Rectal smooth muscle tissue (tissue), 1 donor: ENCODE measurements around the gene PHF21B.
"Not testable (repeated sequence)": the region's sequence is repeated elsewhere in the genome, so short reads cannot be mapped to it uniquely, and the experiment has no call there.

Source experiments
- H3K27ac ChIP-seq: one replicate; pipeline ENCODE4 v1.7.0; 2013; ENCODE audit warnings: low read depth, low read length, inconsistent platforms
- H3K27me3 ChIP-seq: one replicate; pipeline ENCODE4 v1.7.0; 2013; ENCODE audit warnings: low read length; ENCODE audit not compliant: control insufficient read depth, insufficient read depth
- H3K36me3 ChIP-seq: one replicate; pipeline ENCODE4 v1.7.0; 2013; ENCODE audit warnings: low read length; ENCODE audit not compliant: control insufficient read depth, insufficient read depth
- H3K4me1 ChIP-seq: one replicate; pipeline ENCODE4 v1.7.0; 2013; ENCODE audit warnings: low read length; ENCODE audit not compliant: control insufficient read depth, insufficient read depth
- H3K4me3 ChIP-seq: one replicate; pipeline ENCODE4 v1.7.0; 2013; ENCODE audit warnings: low read length
- H3K9ac ChIP-seq: one replicate; pipeline ENCODE4 v1.7.0; 2013; ENCODE audit warnings: low read length

PHF21B gene

DNA sequence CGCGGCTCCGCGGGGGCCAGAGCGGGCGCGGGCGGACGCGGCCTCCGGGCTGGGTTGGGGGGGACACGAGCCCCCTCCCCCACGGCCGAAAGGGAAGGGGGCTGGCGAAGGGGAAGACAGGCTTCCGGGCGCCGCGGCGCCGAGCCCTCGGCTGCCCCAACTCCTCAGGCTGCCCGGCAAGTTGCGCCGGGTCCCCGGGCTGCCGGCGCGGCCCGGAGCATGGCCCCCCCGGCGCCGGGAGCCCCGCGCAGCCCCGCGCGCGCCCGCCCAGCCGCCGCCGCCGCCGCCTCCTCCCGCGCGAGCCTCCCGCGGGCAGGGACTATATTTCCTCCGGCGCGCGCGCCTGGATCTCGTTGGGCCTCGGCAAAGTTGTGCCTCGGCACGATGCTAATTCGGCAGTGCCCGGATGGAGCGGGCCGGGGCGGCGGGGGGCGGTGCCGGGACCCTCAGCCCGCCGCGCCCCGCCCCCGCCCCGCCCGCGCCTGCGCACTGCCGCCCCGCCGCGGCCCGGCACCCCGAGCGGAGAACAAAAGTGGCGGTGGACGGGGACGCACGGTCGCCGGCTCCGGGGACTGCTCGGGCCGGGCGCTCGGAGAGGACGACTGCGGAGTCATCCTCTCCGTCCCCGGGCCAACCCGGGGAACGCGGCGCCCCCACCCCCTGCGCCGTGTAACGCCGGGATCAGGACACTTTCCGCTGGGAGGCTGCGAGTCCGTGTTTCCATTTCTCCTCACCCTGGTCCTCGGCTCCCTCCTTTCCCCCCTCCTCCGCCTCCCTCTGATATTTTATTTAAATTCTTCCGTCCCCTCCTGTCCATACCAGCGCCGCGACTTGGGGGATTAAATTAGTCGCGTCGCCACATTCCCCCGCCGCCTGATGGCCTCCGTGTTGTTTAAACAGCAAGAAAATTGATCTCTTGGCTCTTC, at the start of gene PHF21B:
Gene PHF21B, minus strand, starts transcription at position 400 of the 926 bp plus-strand sequence. CDS start 456 bp downstream, outside the sequence.
- Histone ChIP-seq H3K27ac (no peak within 1 kb of the TSS), H3K36me3 (no peaks in the 10 kb centered on the region), H3K27me3 (peaks cover 4% of the 10 kb centered on the region), H3K9ac (no peak within 1 kb of the TSS), H3K4me3 (peak within 1 kb of the TSS; percentile 44), H3K4me1 (no peaks in the 10 kb centered on the region)

- Histone ChIP-seq H3K4me3 (no peak overlapping the region), H3K9ac (no peak overlapping the region), H3K27me3 (no peaks in the 10 kb centered on the region), H3K4me1 (no peaks in the 10 kb centered on the region), H3K36me3 (no peaks in the 10 kb centered on the region), H3K27ac (no peak overlapping the region)
Measured at GRCh38 chr22:45059296-45059695, 49.5 kb upstream of the PHF21B start.

- Histone ChIP-seq H3K27me3 (no peaks in the 10 kb centered on the region), H3K4me3 (no peak overlapping the region), H3K27ac (no peak overlapping the region), H3K36me3 (no peaks in the 10 kb centered on the region), H3K9ac (no peak overlapping the region), H3K4me1 (no peaks in the 10 kb centered on the region)
Measured at GRCh38 chr22:45058622-45058912, 48.8 kb upstream of the PHF21B start.

DNA sequence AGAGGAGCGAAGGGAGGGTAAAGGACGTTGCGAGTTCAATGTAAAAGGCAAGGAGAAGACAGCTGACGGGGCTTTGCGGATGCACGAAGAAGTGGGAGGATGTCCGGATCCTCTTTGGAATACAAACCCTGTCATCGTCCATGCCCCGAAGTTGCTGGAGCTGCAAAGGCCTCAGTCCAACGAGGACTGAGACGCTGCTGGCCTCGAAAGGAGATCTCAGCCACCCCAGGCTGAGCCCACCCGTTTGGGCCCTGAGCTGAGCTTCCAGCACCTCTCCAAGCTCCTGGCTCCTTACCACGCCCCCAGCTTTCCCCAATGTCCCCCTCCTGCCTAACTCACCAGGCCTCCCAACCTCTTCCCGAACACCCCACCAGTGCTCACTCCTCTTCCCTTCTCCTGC, 46.1 kb upstream of the PHF21B start:
- Histone ChIP-seq H3K36me3 (no peaks in the 10 kb centered on the region), H3K4me1 (no peaks in the 10 kb centered on the region), H3K27me3 (no peaks in the 10 kb centered on the region)

DNA sequence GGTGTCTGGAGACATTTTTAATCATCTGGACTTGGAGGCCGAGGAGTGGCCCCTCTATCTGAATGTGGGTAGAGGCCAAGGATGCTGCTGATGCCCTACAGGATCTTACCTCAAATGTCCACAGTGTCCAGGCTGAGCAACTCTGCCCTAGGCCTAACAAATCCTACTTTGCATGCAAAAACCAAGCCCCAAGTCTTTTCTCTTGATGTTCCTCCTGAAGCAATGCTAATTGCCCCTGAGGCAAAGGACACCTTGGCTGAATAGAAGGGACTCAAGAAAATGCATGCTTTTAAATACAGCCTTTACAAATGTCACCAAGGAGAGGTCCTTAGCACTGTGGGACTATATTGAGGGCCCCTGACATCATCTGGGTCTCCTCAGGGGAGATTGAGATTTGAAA, 43.8 kb upstream of the PHF21B start:
- Histone ChIP-seq H3K9ac (no peak overlapping the region), H3K4me3 (no peak overlapping the region), H3K27ac (no peak overlapping the region), H3K4me1 (no peaks in the 10 kb centered on the region), H3K36me3 (no peaks in the 10 kb centered on the region), H3K27me3 (no peaks in the 10 kb centered on the region)

More for the DNA sequence above, 46.1 kb upstream of the PHF21B start:
- Histone ChIP-seq H3K4me3 (no peak overlapping the region), H3K27ac (no peak overlapping the region), H3K9ac (no peak overlapping the region)

DNA sequence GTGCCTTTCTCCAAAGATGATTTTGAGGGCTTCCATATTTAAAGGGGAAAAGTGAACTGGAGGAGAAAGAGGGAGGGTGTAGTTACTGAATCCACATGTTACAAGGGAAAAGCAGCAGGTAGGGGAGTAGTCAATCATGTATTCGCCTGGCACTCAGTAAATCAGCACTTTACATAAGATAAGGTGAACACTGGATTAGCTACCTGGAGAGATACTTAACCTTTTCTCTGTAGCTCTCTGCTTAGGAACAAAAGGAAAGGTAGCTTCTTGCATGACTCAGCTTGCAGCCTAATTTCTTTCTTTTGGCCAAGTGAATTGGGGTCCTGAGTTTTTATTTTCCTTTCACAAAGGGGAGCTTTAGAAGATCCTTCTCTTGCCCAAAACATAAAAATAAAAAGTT, 43.3 kb upstream of the PHF21B start:
- Histone ChIP-seq H3K27ac (no peak overlapping the region), H3K27me3 (no peaks in the 10 kb centered on the region), H3K4me1 (no peaks in the 10 kb centered on the region), H3K9ac (no peak overlapping the region), H3K36me3 (no peaks in the 10 kb centered on the region), H3K4me3 (no peak overlapping the region)

DNA sequence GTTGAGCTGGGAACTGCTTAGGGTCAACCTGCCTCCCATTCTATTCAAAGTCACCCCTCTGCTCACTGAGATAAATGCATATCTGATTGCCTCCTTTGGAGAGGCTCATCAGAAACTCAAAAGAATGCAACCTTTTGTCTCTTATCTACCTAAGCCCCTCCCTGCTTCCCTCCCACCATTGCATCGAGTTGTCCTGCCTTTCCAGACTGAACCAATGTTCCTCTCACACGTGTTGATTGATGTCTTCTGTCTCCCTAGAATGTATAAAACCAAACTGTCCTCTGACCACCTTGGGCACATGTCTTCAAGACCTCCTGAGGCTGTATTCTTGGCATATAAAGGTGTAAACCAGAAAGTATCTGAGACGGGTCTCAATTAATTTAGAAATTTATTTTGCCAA, 42.9 kb upstream of the PHF21B start:
- H3K9ac ChIP-seq, H3K27ac ChIP-seq, H3K36me3 ChIP-seq, H3K4me3 ChIP-seq, H3K27me3 ChIP-seq, H3K4me1 ChIP-seq: not testable (repeated sequence)

GRCh38 chr22:45051946-45052345, 42.1 kb upstream of the PHF21B start:
- Histone ChIP-seq H3K4me1 (no peaks in the 10 kb centered on the region), H3K9ac (no peak overlapping the region), H3K27me3 (no peaks in the 10 kb centered on the region)

GRCh38 chr22:45051419-45051818, 41.6 kb upstream of the PHF21B start:
- Histone ChIP-seq H3K36me3 (no peaks in the 10 kb centered on the region), H3K27ac (no peak overlapping the region), H3K4me1 (no peaks in the 10 kb centered on the region), H3K4me3 (no peak overlapping the region), H3K27me3 (no peaks in the 10 kb centered on the region), H3K9ac (no peak overlapping the region)

More at GRCh38 chr22:45051946-45052345, 42.1 kb upstream of the PHF21B start:
- H3K36me3 ChIP-seq, result no peaks in the 10 kb centered on the region
- no peak overlapping the region for H3K27ac ChIP-seq
- H3K4me3 ChIP-seq, result no peak overlapping the region

DNA sequence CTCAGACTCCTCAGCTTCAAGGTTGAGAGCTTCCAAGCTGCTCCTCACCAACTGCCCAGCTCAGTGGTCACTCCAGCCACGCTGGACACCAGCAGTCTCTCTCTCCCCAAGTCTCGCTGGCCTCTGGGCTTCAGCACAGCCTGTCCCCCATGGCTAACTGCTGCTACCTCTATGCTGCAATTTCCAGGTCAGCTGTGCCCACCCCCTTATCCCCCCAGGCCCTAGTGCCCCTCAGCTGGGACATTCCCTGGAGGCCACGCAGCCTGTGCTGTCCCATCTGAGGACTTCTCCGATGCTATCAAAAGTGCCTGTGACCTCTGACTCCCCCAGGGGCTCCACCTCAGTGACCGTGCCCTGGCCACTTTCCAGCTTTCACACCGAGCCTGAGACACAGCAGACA, 37.5 kb upstream of the PHF21B start:
- H3K27ac ChIP-seq, result no peak overlapping the region
- no peak overlapping the region for H3K4me3 ChIP-seq
- H3K4me1 ChIP-seq, result no peaks in the 10 kb centered on the region
- no peaks in the 10 kb centered on the region for H3K27me3 ChIP-seq
- H3K36me3 ChIP-seq, result no peaks in the 10 kb centered on the region
- H3K9ac ChIP-seq, result no peak overlapping the region

DNA sequence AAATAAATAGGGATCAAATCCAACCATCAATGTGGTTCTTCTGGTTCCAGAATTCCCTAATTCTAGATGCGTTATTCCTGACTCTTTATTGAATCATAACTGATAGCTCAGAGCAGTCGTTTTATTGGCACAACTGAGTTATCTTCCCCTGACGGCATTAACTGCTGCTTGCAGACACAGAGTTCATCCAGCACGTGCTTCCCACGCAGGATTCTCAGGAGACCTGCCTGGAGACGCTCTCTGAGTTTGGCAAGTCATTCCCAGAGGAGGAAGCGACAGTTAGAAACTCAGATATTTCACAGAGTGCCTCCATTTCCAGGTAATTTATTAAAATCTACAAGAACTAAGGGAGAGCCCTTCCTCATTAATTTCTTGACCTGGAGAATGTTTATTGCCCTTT, 35.4 kb upstream of the PHF21B start:
- H3K9ac ChIP-seq, result no peak overlapping the region
- H3K27me3 ChIP-seq, result no peaks in the 10 kb centered on the region
- no peak overlapping the region for H3K4me3 ChIP-seq
- H3K4me1 ChIP-seq, result no peaks in the 10 kb centered on the region
- no peaks in the 10 kb centered on the region for H3K36me3 ChIP-seq
- H3K27ac ChIP-seq, result no peak overlapping the region

GRCh38 chr22:45042263-45042662, 32.5 kb upstream of the PHF21B start:
- Histone ChIP-seq H3K27ac (no peak overlapping the region), H3K9ac (no peak overlapping the region), H3K27me3 (no peaks in the 10 kb centered on the region), H3K4me3 (no peak overlapping the region), H3K4me1 (no peaks in the 10 kb centered on the region), H3K36me3 (no peaks in the 10 kb centered on the region)

GRCh38 chr22:45039133-45039532, 29.3 kb upstream of the PHF21B start:
- no peak overlapping the region for H3K27ac ChIP-seq
- H3K27me3 ChIP-seq, result no peaks in the 10 kb centered on the region
- no peak overlapping the region for H3K9ac ChIP-seq
- no peak overlapping the region for H3K4me3 ChIP-seq
- no peaks in the 10 kb centered on the region for H3K36me3 ChIP-seq
- H3K4me1 ChIP-seq, result no peaks in the 10 kb centered on the region
